GM13977 (cell line): ENCODE results near the gene OPHN1.

Source experiments
- DNase-seq: peaks from one replicate; pipeline ENCODE4 v3.0.0; 2012; ENCODE audit warnings: low spot score
- in situ Hi-C: fragments of 300-500 bp; cut with MboI; formaldehyde crosslinking; loops from one replicate; pipeline ENCODE4 v1.12.0; 2022; ENCODE audit warnings: low sequenced_read_pairs, low pct_unique_long_range_greater_than_20kb, mixed read lengths, inconsistent platforms; ENCODE audit not compliant: unreplicated experiment
- TF ChIP-seq, protein P1 (sequence below): IDR thresholded peaks from 2 replicates; pipeline ENCODE4 v1.5.1; 2012; ENCODE audit warnings: mild to moderate bottlenecking, control low read depth; ENCODE audit not compliant: insufficient read depth; ENCODE audit errors: extremely low read depth, missing control alignments

Gene OPHN1

DNA sequence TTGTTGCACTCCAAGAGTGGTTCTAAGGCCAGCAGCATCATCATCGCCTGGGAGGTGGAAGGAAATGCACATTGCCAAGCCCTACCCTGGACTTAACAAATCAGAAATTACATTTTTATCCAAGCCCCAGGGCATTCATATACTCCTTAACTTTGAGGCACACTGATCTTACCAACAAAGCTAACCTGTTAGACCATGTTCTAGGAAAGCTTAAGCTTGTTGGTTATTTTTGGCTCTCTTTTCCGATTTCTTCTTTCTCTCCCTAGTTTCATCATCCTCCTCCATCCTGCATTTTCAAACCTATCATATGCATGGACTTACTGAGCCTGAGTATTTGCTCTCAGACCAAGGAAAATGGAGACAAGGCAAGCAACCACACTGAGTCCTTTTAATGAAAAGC is 133.4 kb downstream of the OPHN1 start:
- no peak for DNase-seq
- in situ Hi-C loops, result no loop called here
- TF ChIP-seq, protein P1, sequence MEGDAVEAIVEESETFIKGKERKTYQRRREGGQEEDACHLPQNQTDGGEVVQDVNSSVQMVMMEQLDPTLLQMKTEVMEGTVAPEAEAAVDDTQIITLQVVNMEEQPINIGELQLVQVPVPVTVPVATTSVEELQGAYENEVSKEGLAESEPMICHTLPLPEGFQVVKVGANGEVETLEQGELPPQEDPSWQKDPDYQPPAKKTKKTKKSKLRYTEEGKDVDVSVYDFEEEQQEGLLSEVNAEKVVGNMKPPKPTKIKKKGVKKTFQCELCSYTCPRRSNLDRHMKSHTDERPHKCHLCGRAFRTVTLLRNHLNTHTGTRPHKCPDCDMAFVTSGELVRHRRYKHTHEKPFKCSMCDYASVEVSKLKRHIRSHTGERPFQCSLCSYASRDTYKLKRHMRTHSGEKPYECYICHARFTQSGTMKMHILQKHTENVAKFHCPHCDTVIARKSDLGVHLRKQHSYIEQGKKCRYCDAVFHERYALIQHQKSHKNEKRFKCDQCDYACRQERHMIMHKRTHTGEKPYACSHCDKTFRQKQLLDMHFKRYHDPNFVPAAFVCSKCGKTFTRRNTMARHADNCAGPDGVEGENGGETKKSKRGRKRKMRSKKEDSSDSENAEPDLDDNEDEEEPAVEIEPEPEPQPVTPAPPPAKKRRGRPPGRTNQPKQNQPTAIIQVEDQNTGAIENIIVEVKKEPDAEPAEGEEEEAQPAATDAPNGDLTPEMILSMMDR, result no peak

DNA sequence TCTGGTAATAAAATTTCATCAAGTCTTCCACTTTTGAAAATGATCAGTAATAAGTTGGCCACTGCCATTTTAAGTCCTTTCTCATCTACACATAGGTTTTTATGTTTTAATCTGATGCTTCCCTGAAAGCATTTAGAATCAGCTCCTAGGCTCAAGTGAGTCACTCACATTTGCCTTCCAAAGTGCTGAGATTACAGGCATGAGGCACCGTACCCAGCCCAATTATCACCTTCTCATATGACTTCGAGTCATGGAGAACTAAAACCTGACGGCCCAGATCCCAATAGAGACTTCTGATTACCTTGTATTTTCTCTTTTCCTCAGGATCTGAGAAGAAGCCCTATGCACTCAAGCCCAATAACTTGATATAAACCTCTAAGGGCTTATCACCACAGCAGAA is 140.8 kb downstream of the OPHN1 start:
- TF ChIP-seq, protein P1, result no peak
- DNase-seq, result no peak

DNA sequence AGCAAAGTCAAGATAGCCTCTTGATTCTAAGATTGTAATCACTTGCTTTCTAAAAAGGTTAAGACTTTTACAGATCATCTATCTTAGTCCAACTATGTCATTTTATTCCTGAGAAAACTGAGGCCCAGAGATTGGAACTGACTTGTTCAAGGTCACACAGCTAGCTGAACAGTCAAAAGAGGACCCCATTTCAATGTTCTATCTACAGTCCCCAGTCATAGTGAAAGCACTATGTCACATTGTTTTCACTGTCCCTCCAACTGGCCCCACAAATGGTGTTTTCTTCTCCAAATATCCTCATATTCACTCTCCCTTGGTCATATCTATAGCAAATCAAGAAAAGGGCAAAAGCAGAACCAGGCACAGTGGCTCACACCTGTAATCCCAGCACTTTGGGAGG is 145.2 kb downstream of the OPHN1 start:
- DNase-seq, result no peak
- TF ChIP-seq, protein P1, result no peak
- in situ Hi-C loops, result no loop called here

More for the DNA sequence above, 140.8 kb downstream of the OPHN1 start:
- in situ Hi-C loops, result no loop called here

DNA sequence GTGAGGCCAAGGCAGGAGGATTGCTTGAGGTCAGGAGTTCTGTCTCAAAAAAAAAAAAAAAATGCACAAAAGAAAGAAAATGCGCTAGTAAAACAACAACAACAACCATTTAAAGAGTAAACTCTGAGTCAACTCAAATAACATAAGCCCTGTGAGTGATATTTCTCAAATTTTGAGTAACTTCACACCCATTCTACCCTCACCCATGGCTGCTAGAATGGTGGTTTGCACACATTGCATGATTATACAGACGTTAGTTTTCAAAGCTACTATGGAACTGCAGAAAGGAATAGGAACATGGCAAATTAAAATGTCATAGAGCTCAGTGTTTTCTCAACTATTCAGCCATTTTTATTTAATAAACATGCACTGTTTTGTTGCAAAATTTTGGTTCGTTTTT is 145.9 kb downstream of the OPHN1 start:
- in situ Hi-C loops, result no loop called here

DNA sequence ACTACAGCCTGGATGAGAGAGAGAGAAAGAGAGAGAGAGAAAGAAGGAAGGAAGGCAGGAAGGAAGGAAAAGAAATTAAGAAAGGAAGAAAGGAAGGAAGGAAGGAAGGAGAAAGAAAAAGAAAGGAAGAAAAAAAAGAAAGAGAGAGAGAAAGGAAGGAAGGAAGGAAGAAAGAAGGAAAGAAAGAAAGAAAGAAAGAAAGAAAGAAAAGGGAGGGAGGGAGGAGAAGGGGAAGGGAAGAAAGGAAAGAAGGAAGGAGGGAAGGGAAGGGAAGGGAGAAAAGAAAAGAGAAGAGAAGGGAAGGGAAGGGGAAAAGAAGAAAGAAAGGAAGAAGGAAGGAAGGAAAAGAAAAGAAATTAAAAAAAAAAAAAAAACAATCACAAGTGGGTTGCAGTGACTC is 146.3 kb downstream of the OPHN1 start:
- in situ Hi-C loops, result no loop called here
- TF ChIP-seq, protein P1, result no peak
- DNase-seq, result no peak

More for the DNA sequence above, 145.9 kb downstream of the OPHN1 start:
- no peak for DNase-seq
- TF ChIP-seq, protein P1, result no peak

DNA sequence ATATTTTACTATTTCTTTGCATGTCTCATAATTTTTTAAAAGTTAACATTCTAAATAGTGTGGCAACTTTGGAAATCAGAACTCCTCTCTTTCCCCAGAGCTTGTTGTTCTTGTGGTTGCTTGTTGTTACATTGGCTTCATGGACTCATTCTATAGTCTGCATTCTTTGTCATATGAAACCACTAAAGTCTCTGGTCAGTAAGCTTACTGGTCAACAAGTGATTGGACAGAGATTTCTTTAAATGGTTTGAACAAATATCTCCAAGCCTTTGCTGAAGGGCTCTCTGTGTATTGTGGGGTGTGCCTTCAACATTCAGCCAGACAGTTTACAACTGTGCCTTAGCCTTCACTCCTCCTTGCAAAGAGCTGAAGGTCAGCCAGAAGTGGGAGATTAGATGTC is 147.2 kb downstream of the OPHN1 start:
- TF ChIP-seq, protein P1, result no peak
- in situ Hi-C loops, result no loop called here
- no peak for DNase-seq
